GM19397 (cell line): ENCODE results near the gene LRP1B.

Source experiments
- ATAC-seq: cut with Tn5 transposase; IDR thresholded peaks from one replicate; pipeline ENCODE4 v1.9.1; 2021; ENCODE audit warnings: mild to moderate bottlenecking, moderate library complexity; ENCODE audit not compliant: unreplicated experiment

The LRP1B gene

GRCh38 chr2:141605163-141605562, 525.7 kb downstream of the LRP1B start:
- no peak for ATAC-seq

DNA sequence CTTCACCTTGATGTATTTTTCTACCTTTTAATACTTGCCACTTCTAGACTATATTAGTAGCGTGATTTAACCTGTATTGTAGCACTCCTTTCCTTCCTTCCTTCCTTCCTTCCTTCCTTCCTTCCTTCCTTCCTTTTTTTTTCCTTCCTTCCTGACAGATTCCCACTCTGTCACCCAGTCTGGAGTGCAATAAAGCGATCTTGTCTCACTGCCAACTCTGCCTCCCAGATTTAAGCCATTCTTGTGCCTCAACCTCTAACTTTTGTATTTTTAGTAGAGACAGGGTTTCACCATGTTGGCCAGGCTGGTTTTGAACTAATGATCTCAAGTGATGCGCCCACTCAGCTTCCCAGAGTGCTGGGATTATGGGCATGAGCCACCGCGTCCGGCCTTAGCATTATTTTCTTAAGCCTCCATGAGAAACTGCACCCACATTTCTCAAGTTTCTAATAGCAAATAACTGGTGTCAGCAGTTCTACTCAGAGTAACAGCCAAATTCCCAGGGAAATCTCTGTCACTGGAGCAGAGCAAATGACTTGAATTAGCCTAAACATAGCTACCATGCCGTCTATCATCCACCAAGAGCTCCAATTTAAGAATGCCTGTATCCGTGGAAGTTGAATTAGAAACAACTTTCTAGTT, 529.2 kb downstream of the LRP1B start:
- no peak for ATAC-seq

- no peak for ATAC-seq
Measured at GRCh38 chr2:141599721-141600120, 531.1 kb downstream of the LRP1B start.

DNA sequence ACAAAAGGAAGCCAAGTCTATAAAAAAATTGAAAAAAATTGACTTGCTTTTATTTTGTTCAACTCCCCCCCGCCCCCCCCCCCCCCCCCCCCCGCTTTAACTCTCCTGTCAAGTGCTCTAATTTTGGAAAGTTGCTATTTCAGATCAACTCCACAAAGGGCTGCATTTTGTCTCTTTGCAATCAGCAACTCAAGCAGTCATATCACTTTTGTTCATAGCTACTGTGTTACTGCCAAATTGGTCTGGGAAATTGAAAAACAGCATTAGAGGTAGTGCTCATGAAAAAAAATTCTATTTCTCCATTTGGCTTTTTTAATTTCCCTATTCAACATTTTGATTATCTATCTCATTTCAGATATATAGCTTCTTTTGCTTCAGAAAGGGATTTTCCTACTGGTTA, 531.8 kb downstream of the LRP1B start:
- ATAC-seq: no peak

DNA sequence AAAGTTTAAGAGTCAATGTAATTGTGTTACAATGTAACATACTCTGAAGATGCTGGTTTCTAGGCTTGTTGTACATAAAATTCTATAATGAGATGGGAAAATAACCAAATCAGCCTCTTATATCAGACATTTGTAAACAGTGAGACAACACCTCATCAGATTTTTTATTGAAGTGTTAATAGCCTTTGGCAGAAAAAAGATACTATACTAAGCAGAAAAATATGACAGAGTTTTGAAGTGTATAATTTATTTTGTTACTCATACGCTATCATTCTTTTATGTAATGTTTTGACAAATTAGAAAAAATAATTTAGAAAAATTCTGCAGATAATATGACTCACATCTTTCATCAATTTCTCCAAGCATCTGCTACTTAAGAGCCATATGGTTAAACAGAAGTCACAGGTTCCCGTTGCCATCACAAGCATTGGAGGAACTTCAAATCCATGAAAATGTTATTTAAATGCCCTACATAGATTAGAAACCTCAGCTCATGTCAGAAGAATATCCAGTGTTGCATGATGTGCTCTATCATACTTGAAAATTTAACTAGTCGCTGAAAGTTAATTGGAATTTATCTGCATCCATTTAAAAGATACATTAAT, 535.4 kb downstream of the LRP1B start:
- no peak for ATAC-seq

GRCh38 chr2:141591787-141592186, 539.0 kb downstream of the LRP1B start:
- no peak for ATAC-seq

- no peak for ATAC-seq
Measured at GRCh38 chr2:141590620-141591019, 540.2 kb downstream of the LRP1B start.

- ATAC-seq: no peak
Measured at GRCh38 chr2:141589314-141589713, 541.5 kb downstream of the LRP1B start.

DNA sequence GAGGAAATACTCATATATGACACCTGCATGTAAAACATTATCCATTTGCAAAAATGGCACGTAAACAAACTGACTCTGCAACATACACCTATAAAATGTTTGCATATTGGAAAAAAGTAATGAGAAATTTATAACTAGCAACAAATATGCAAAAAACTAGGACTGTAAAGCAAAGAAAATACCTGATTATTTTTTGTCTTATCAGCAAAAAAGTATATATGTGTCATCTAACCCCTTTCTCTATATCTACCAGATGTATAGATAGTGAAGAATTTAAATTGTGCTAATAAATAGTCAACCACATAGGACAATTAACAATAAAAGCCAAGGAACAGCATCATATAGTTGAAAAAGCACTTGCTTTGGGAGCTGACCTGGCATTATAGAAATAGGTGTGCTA, 543.8 kb downstream of the LRP1B start:
- no peak for ATAC-seq

DNA sequence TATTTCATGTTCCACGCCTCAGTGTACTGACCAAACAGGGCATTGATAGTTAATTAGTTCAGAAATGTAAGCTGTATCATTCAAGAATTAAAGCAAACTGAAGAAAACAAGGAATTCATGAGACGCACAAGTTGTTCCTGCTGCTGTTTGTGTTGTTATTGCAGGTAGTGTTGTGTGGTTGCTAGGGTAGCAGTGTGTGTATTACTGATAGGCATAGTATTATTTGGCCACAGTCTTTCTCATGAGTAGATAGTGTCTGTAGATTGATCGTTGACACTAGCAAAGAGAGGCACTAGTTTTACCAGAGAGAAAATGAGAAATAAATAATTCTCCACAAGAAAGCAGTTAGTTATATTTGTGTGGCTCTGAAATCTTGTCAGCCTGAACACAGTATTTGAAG, 548.6 kb downstream of the LRP1B start:
- no peak for ATAC-seq

GRCh38 chr2:141579071-141579470, 551.7 kb downstream of the LRP1B start:
- no peak for ATAC-seq

DNA sequence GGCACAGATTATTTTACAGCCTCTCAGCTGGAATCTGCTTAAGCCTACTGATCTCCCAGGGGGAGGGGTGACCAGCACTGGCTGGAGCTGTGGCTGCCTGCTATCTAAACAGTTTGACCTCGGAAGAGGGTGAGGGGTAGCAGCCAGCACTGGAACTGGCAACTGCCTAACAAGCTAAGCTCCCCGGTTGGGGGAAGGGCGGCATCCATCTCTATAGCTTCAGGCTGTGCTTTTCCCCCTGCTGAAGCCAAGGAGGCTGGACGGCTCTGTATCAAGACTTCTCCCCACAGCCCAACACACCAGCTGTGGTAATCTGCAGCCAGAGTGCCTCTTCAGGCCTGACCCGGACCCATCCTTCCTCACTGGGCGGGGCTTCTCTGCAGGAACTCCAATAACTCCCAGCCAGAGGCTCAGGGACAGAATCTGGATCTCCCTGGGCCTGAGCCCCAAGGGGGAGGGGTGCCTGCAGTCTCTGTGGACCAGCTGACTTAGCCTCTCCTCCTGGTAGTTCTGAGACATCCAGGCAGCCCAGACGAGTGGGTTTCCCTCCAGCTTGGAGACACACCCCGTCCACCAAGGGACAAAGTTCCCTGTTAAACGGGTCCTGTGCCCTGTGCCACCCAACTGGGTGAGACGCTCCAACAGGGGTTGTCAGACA, 560.2 kb downstream of the LRP1B start:
- no peak for ATAC-seq

GRCh38 chr2:141569941-141570340, 560.9 kb downstream of the LRP1B start:
- no peak for ATAC-seq

- ATAC-seq: no peak
Measured at GRCh38 chr2:141565597-141565996, 565.2 kb downstream of the LRP1B start.

GRCh38 chr2:141560723-141561122, 570.1 kb downstream of the LRP1B start:
- no peak for ATAC-seq

GRCh38 chr2:141557329-141558095, 573.3 kb downstream of the LRP1B start:
- ATAC-seq: no peak

DNA sequence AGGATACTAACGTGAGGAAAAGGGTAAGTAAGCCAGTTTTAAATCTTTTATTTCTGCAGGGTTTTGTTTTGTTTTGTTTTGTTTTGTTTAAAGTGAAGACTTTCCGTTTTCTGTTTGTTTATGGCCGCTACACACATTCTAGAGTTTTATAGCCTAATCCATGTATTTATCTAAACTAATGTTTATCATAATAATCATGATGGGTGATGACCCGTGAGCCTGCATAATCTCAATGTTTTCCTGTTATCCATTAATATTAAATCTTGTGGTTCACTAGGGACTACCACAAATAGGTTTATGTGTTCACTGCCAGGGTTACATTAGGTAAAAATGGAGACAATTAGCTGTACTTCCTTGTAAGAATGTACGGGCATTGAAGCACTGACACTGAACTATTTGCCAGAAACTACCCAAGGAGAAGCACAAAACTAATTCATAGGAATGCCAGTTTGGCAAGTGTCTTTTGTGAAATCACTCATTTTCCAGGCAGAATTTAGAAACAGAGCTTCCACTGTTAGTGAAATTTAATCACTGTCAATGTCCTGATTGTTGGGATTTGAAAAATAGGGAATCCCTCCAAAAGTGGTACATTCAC, 574.8 kb downstream of the LRP1B start:
- ATAC-seq: no peak

- peak; percentile 81 for ATAC-seq
Measured at GRCh38 chr2:141554810-141555209, 576.0 kb downstream of the LRP1B start.

DNA sequence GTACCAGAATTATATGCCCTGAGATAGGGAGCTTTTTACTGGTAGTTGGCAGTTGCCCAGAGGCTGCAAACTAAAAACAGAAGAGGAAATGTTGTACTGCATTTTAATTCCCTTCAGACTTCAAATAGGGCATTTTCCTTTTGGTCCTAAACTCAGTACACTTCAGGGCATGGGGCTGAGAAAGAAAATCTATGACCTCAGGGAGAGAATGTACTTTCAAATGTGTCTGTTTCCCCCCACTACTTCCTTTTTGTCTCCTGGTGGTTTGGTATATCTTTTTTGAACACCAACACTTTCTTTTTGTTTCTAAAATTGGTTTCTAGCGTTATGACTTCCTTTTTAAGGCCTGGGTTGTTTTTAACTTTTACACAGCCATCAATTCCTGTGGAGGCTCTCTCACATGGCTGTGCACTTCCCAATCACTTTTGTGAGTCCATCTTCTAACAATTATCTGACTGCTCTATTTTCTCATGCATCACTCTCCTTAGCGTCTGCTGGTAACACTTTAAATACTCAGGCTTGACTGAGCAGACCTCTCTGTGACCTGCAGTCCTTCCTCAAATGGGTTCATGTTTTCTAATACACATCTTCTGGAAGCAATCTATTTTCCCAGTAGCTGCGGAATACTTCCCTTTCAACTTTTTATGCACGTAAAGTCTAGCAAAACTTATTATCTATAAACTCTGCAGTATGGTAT, 596.0 kb downstream of the LRP1B start:
- ATAC-seq: peak; percentile 81

GRCh38 chr2:141529659-141530058, 601.2 kb downstream of the LRP1B start:
- no peak for ATAC-seq

DNA sequence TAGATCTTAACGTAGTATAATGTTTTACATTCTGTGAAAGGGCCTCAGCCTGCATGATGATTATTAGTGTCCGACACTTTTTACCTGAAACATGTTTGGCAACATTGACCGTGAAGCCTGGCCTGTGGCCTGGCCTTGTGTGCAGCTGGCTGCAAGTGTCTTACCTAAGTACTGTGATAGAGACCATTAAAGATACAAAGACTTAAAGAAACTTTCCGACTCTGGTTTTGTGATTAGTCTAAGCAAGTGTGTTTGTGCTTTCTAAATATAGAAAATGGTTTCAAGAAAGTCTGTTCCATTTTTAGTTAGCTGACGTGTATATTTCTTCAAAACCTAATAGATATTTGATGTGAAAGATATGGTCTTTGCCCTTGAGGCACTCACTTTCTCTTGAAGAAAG, 601.8 kb downstream of the LRP1B start:
- ATAC-seq: no peak
